SH-SY5Y (cell line): Measurements from ENCODE around the gene CASP10.

Experiments
- GATA2 ChIP-seq: IDR thresholded peaks from 2 replicates; pipeline ENCODE4 v1.6.1; 2011; ENCODE audit warnings: mild to moderate bottlenecking, low read depth, low read length
- GATA3 ChIP-seq: IDR thresholded peaks from 2 replicates; pipeline ENCODE4 v1.6.1; 2011; ENCODE audit warnings: low read depth, mild to moderate bottlenecking, low read length, moderate library complexity

DNA sequence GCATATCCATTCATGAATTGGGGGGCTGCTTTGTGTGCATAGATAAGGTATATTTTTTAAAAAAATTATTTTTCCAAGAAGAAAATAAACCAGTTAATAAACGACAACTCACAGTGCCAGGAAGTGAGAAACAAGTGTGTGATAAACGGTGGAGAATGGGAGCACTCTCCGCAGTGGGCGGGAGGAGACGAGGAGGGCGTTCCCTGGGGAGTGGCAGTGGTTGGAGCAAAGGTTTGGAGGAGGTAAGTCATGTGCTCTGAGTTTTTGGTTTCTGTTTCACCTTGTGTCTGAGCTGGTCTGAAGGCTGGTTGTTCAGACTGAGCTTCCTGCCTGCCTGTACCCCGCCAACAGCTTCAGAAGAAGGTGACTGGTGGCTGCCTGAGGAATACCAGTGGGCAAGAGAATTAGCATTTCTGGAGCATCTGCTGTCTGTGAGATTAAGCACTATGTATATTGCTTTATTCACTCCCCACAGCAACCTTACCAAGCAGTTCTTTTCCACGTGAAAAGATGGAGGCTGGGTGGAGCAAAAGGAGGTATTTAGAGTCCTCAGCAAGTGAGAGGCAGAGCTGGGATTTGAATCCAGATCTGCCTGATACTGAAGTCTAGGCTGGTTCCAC is 50.4 kb downstream of the CASP10 start:
- TF ChIP-seq GATA2 (no peak), GATA3 (no peak)
